Activated naive CD4-positive, alpha-beta T cell (primary cell): ENCODE results near the gene NACA2.
"Not testable (repeated sequence)": the region's sequence is repeated elsewhere in the genome, so short reads cannot be mapped to it uniquely, and the experiment has no call there.

Source experiments
- DNase-seq, 4 experiments: peaks; one replicate each; lab custom pipeline; 2025; lab: John Stamatoyannopoulos, UW

Gene NACA2

GRCh38 chr17:61575983-61576382 is 15.0 kb downstream of the NACA2 start:
- DNase-seq: no peak

GRCh38 chr17:61575352-61575975 is 15.6 kb downstream of the NACA2 start:
- DNase-seq: no peak

- no peak for DNase-seq
These were observed 16.3 kb downstream of the NACA2 start for GRCh38 chr17:61574542-61575351.

- not testable (repeated sequence) for DNase-seq
These were observed 18.5 kb downstream of the NACA2 start for GRCh38 chr17:61572547-61572946.

GRCh38 chr17:61571624-61572023 is 19.4 kb downstream of the NACA2 start:
- DNase-seq: no peak

- DNase-seq: no peak
These were observed 20.9 kb downstream of the NACA2 start for GRCh38 chr17:61570118-61570517.

- not testable (repeated sequence) for DNase-seq
These were observed 21.5 kb downstream of the NACA2 start for GRCh38 chr17:61569525-61569924.

- DNase-seq: no peak
These were observed 22.6 kb downstream of the NACA2 start for GRCh38 chr17:61568219-61569072.

- DNase-seq: no peak
These were observed 23.8 kb downstream of the NACA2 start for GRCh38 chr17:61567045-61567802.

GRCh38 chr17:61566448-61566847 is 24.6 kb downstream of the NACA2 start:
- DNase-seq: not testable (repeated sequence)

GRCh38 chr17:61565850-61566249 is 25.2 kb downstream of the NACA2 start:
- not testable (repeated sequence) for DNase-seq

- DNase-seq: no peak
These were observed 25.8 kb downstream of the NACA2 start for GRCh38 chr17:61565213-61565612.

- DNase-seq: no peak
These were observed 28.7 kb downstream of the NACA2 start for GRCh38 chr17:61562287-61562686.

GRCh38 chr17:61561354-61561753 is 29.7 kb downstream of the NACA2 start:
- DNase-seq: no peak

- no peak for DNase-seq
These were observed 30.9 kb downstream of the NACA2 start for GRCh38 chr17:61560071-61560470.

- DNase-seq: no peak
These were observed 34.5 kb downstream of the NACA2 start for GRCh38 chr17:61556224-61557188.

GRCh38 chr17:61555127-61555566 is 35.9 kb downstream of the NACA2 start:
- DNase-seq: no peak

- no peak for DNase-seq
These were observed 36.8 kb downstream of the NACA2 start for GRCh38 chr17:61554209-61554608.

GRCh38 chr17:61552560-61552959 is 38.5 kb downstream of the NACA2 start:
- not testable (repeated sequence) for DNase-seq

- no peak for DNase-seq
These were observed 39.7 kb downstream of the NACA2 start for GRCh38 chr17:61551255-61551742.
